ENCODE measurements around the gene HHIP.

DNA sequence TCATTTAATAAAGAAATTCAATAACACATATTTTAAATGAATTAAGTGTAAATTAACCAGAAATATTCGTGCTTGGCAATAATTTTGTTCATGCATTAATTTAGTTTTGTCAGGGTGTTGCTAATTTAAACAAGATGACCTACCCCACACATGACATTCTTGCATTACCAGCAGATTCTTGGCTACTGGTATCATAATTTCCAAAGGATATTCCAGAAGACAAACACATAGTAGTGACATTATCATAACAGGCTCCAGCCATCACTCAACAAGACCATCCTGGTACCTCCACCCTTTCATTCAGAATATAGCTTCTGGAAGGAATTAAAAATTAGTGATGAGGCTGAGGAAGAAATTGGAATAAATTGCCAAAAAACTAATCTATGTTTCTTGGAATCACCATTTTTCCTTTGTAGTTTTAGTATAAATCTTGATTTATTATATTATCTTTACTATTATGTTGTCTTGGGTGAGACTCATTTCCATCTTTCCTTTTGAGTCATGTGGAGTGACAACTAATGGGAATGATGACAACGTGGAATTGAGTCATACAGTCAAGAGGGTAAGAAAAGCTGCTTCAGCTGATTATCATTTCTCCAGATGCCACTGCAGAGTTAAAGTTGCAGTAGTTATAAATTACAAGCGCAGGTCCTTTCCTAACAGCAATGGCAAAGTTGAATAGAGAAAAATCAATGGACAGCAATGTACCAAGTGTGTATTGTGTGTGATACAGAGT is 30.9 kb upstream of the HHIP start:
- TF ChIP-seq SIN3A (IDR thresholded peaks at IDR 0.05; ENCODE audit: borderline replicate concordance, low read depth, low read length), result no peak
- no peak for TF ChIP-seq ZBTB21 (CRISPR knock-in tag; IDR thresholded peaks at IDR 0.05)
- no peak for TF ChIP-seq RXRA (CRISPR knock-in tag; IDR thresholded peaks at IDR 0.05)
- no peak for TF ChIP-seq RBM39 (IDR thresholded peaks at IDR 0.05; ENCODE audit: low read depth, low read length, poor library complexity, severe bottlenecking)

Data from HepG2 (cell line).